ENCODE measurements around the gene NHEJ1.
A peak's percentile ranks its signal among the peaks of the same experiment; 100 is the strongest.

Gene NHEJ1

GRCh38 chr2:219122202-219122980 is 38.2 kb downstream of the NHEJ1 start:
- Histone ChIP-seq H3K27ac (ENCODE audit: low read length) (no peak overlapping the region), H3K9me2 (replicated peaks; ENCODE audit: insufficient read depth, low read length) (no peaks in the 10 kb centered on the region)
- no peak for DNase-seq

DNA sequence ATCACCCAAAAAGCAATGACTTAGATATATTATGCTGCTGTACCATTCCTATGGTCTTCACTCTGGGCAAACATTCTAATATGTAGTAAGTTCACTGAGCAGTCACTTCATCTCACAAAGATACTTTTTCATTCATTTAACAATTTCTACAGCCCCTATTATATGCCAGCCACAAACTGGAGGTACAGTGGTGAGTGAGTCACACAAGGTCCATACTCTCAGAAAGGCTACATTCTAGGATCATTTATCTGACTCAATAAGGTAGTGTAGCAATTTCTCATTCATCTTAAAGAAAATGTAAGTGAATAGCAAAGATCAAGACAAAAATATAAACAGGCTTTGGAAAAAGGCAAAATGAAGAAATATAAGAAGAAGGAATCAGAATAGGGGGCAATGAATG is 40.5 kb downstream of the NHEJ1 start:
- Histone ChIP-seq H4K20me1 (ENCODE audit: insufficient read depth, low read length) (0 out of 2 replicates have a peak, but pooled peaks cover 11% of the 10 kb centered on the region), H3K4me3 (ENCODE audit: low read length) (no peak overlapping the region), H3K9ac (ENCODE audit: low read length) (no peak overlapping the region), H3K36me3 (replicated peaks; ENCODE audit: insufficient read depth, low read length) (no peaks in the 10 kb centered on the region), H3K79me2 (ENCODE audit: low read length) (no peaks in the 10 kb centered on the region), H3K9me2 (replicated peaks; ENCODE audit: insufficient read depth, low read length) (no peaks in the 10 kb centered on the region), H3K9me3 (replicated peaks; ENCODE audit: insufficient read depth, low read length) (no peaks in the 10 kb centered on the region), H3K27me3 (replicated peaks; ENCODE audit: insufficient read depth, low read length) (no peaks in the 10 kb centered on the region), H3K4me1 (ENCODE audit: low read length) (no peaks in the 10 kb centered on the region), H2AFZ (ENCODE audit: low read length) (no peak overlapping the region), H3K27ac (ENCODE audit: low read length) (no peak overlapping the region), H3K4me2 (ENCODE audit: low read depth, low read length) (no peak overlapping the region), H3F3A (ENCODE audit: insufficient read depth, low read length) (no peaks in the 10 kb centered on the region)
- DNase-seq: no peak
- TF ChIP-seq CTCF (IDR thresholded peaks at IDR 0.05; ENCODE audit: low read length) (no peak), EZH2phosphoT487 (IDR thresholded peaks at IDR 0.05; ENCODE audit: low read length) (no peak), EZH2 (optimal IDR thresholded peaks at IDR 0.05; ENCODE audit: low read depth, low read length) (no peak)

More at GRCh38 chr2:219122202-219122980, 38.2 kb downstream of the NHEJ1 start:
- no peak overlapping the region for H3K9ac ChIP-seq (ENCODE audit: low read length)
- no peaks in the 10 kb centered on the region for H3F3A ChIP-seq (ENCODE audit: insufficient read depth, low read length)
- no peaks in the 10 kb centered on the region for H3K79me2 ChIP-seq (ENCODE audit: low read length)
- H3K9me3 ChIP-seq (replicated peaks; ENCODE audit: insufficient read depth, low read length): no peaks in the 10 kb centered on the region
- no peaks in the 10 kb centered on the region for H3K4me1 ChIP-seq (ENCODE audit: low read length)
- TF ChIP-seq EZH2 (optimal IDR thresholded peaks at IDR 0.05; ENCODE audit: low read depth, low read length) (no peak), EZH2phosphoT487 (IDR thresholded peaks at IDR 0.05; ENCODE audit: low read length) (no peak), CTCF (IDR thresholded peaks at IDR 0.05; ENCODE audit: low read length) (no peak)
- no peaks in the 10 kb centered on the region for H3K27me3 ChIP-seq (replicated peaks; ENCODE audit: insufficient read depth, low read length)
- H2AFZ ChIP-seq (ENCODE audit: low read length): no peak overlapping the region
- 0 out of 2 replicates have a peak, but pooled peaks cover 6% of the 10 kb centered on the region for H4K20me1 ChIP-seq (ENCODE audit: insufficient read depth, low read length)
- H3K36me3 ChIP-seq (replicated peaks; ENCODE audit: insufficient read depth, low read length): no peaks in the 10 kb centered on the region
- no peak overlapping the region for H3K4me2 ChIP-seq (ENCODE audit: low read depth, low read length)
- no peak overlapping the region for H3K4me3 ChIP-seq (ENCODE audit: low read length)

DNA sequence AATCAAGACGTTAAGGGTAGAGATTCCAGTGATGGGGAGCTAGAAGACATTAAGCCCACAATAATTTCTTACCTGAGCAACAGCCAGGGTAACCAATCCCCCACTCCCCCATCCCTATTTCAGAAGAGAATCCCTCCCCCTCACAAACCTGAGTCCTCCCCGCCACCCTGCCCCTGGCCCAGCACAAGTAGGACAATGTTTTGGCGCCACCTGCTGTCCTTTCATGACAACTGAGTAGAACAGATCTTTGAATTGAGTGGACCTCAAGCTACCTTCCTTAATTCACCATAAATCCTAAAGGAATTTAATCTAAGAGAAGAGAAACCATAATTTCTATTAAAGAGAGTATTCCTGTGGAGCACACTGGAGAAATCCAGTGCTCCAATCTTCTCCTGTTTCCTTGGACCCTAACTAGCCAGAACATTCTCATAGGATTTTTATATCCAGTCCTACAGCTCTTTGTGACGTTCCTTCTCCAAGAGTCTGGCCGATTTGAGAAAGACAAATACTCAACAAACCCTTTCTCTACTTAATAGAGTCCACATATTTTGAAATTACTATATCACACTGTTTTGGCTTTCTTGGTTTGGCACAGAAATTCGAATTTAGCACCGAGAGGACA is 41.1 kb downstream of the NHEJ1 start:
- no peaks in the 10 kb centered on the region for H3K27me3 ChIP-seq (replicated peaks; ENCODE audit: insufficient read depth, low read length)
- H3K4me1 ChIP-seq (ENCODE audit: low read length): no peaks in the 10 kb centered on the region
- TF ChIP-seq CTCF (IDR thresholded peaks at IDR 0.05; ENCODE audit: low read length) (peak; percentile 73), EZH2phosphoT487 (IDR thresholded peaks at IDR 0.05; ENCODE audit: low read length) (no peak), EZH2 (optimal IDR thresholded peaks at IDR 0.05; ENCODE audit: low read depth, low read length) (no peak)
- H2AFZ ChIP-seq (ENCODE audit: low read length): no peak overlapping the region
- no peaks in the 10 kb centered on the region for H3K9me2 ChIP-seq (replicated peaks; ENCODE audit: insufficient read depth, low read length)
- no peak overlapping the region for H3K4me3 ChIP-seq (ENCODE audit: low read length)
- no peaks in the 10 kb centered on the region for H3K9me3 ChIP-seq (replicated peaks; ENCODE audit: insufficient read depth, low read length)
- no peaks in the 10 kb centered on the region for H3F3A ChIP-seq (ENCODE audit: insufficient read depth, low read length)
- no peak overlapping the region for H3K27ac ChIP-seq (ENCODE audit: low read length)
- no peaks in the 10 kb centered on the region for H3K36me3 ChIP-seq (replicated peaks; ENCODE audit: insufficient read depth, low read length)
- H4K20me1 ChIP-seq (ENCODE audit: insufficient read depth, low read length): 0 out of 2 replicates have a peak, but pooled peaks cover 11% of the 10 kb centered on the region
- DNase-seq: peak; percentile 46
- H3K79me2 ChIP-seq (ENCODE audit: low read length): no peaks in the 10 kb centered on the region
- H3K9ac ChIP-seq (ENCODE audit: low read length): no peak overlapping the region
- no peak overlapping the region for H3K4me2 ChIP-seq (ENCODE audit: low read depth, low read length)
